ENCODE measurements around the gene GULP1.

The GULP1 gene

GRCh38 chr2:188610050-188610444 is 318.4 kb downstream of the GULP1 start:
- DNase-seq: no peak

- DNase-seq: no peak
Observed at GRCh38 chr2:188610827-188611226, 319.2 kb downstream of the GULP1 start.

- DNase-seq: no peak
Observed at GRCh38 chr2:188619146-188619545, 327.5 kb downstream of the GULP1 start.

GRCh38 chr2:188620916-188621315 is 329.2 kb downstream of the GULP1 start:
- no peak for DNase-seq

- DNase-seq: no peak
Observed at GRCh38 chr2:188622601-188623260, 331.1 kb downstream of the GULP1 start.

GRCh38 chr2:188623995-188624643 is 332.4 kb downstream of the GULP1 start:
- DNase-seq: no peak

- DNase-seq: no peak
Observed at GRCh38 chr2:188627471-188627870, 335.8 kb downstream of the GULP1 start.

- DNase-seq: no peak
Observed at GRCh38 chr2:188628989-188629752, 337.5 kb downstream of the GULP1 start.

- DNase-seq: no peak
Observed at GRCh38 chr2:188629753-188630527, 338.3 kb downstream of the GULP1 start.

- DNase-seq: no peak
Observed at GRCh38 chr2:188631037-188631809, 339.5 kb downstream of the GULP1 start.

- no peak for DNase-seq
Observed at GRCh38 chr2:188634656-188635055, 343.0 kb downstream of the GULP1 start.
